ENCODE measurements around the gene TGM5. TPM values are rescaled to one million over a fixed set of nuclear protein-coding genes. Genes with fewer than 3 reads are reported as not detected.
"Not testable (repeated sequence)": the region's sequence is repeated elsewhere in the genome, so short reads cannot be mapped to it uniquely, and the experiment has no call there.

The TGM5 gene
- total and polyA plus RNA-seq, 7 experiments from 2014 or later = 0.27 TPM; not detected in 6

DNA sequence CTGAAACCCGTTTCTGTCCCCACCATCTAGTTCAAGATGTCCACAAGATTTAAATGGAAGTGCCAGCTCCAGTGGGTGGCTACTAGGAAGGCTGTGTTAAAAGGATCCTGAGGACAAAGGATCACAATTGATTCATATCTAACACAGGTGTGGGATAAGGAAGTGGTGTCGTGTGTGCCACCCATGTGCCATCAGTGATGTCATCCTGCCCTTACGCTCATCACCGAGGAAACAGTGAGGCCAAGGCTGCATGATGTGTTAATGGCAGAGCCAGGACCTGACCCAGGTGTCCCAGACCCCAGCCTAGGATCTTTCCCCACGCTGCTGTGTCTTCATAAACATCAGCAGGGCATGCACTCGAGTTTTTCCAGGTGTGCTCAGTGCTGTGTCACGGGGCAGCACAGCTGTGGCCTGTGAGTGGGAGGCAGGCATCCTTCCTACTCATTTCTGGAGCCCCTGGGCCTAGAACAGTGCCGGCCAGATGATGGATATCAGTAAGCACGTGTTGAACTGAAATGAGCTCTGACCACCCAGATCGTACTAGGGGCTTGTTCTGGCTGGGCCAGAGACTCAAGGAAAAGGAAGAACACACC is 10.6 kb upstream of the TGM5 start:
- H3K4me1 Mint-ChIP-seq = peaks cover 0 to 1% (median 0%) of the 10 kb centered on the region in 7 donors
- ATAC-seq = no peak
- no peak overlapping the region for H3K27ac Mint-ChIP-seq
- Histone ChIP-seq H3K27ac (ENCODE audit: low read depth, low read length) (no peak overlapping the region), H3K36me3 (ENCODE audit: control insufficient read depth in 2 of 3, insufficient read depth in 3 of 3, low read length in 3 of 3) (no peaks in the 10 kb centered on the region), H3K4me1 (ENCODE audit: control insufficient read depth in 2 of 2, insufficient read depth in 2 of 2, low read length in 2 of 2) (no peaks in the 10 kb centered on the region), H3K9me3 (ENCODE audit: control insufficient read depth in 2 of 3, low read length in 3 of 3) (no peaks in the 10 kb centered on the region), H3K4me3 (ENCODE audit: low read length) (no peak overlapping the region), H3K27me3 (ENCODE audit: control insufficient read depth in 2 of 2, insufficient read depth in 2 of 2, low read length in 2 of 2) (no peaks in the 10 kb centered on the region)
- DNase-seq = no peak
- H3K36me3 Mint-ChIP-seq = peaks cover 0 to 2% (median 0%) of the 10 kb centered on the region in 5 donors
- peaks cover 0 to 16% (median 3%) of the 10 kb centered on the region in 5 donors for H3K27me3 Mint-ChIP-seq
- POLR2A ChIA-PET = no interaction called here
- intact Hi-C loops (cut with micrococcal nuclease) = no loop called here
- no peak overlapping the region for H3K4me3 Mint-ChIP-seq
- CTCF ChIA-PET = interaction anchor here (1.2 kb wide), 1 partner anchor 8 kb away, joined by 5 read pairs; no protein-coding TSS in a partner anchor
- peaks cover 0 to 4% (median under 1%) of the 10 kb centered on the region in 11 donors for H3K9me3 Mint-ChIP-seq

DNA sequence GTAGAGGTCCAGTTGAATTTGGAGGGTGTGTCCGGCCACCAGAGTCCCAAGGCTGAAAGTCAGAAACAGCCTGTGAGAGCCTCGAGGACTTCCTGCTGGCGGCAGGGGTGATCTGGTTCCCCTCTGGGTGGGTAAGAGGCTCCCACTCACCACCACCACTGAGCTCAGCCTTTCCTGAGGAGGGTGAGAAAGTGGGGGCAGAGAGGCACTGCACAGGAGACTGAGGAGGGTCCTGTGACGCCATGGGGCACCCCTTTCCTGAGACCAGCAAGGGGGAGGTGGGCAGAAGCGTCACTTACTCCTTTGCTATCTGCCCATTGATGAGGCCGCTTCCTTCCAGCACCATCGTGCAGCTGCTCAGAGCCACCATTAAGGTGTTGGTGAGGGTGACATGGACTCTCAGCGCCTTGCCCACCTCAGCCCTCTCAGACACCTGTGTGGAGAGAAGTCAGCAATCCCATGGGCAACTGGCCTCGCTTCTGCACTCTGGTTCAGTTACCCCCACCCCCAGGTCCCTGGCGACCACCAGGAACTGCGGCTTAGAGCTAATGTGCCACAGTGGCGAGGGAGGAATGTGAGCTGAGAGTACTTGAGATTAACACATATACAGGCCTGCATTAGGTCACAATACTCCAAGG is 10.0 kb upstream of the TGM5 start:
- no peak overlapping the region for H3K4me3 ChIP-seq (ENCODE audit: low read length)
- ChIA-PET POLR2A (no interaction called here), CTCF (interaction anchor here (1.2 kb wide), 1 partner anchor 9 kb away, joined by 5 read pairs; no protein-coding TSS in a partner anchor)
- no peaks in the 10 kb centered on the region for H3K27me3 ChIP-seq (ENCODE audit: control insufficient read depth in 2 of 2, insufficient read depth in 2 of 2, low read length in 2 of 2)
- H3K27ac ChIP-seq (ENCODE audit: low read depth, low read length) = no peak overlapping the region
- DNase-seq (no peak), ATAC-seq (no peak)
- Mint-ChIP-seq H3K4me1 (peaks cover 0 to 1% (median 0%) of the 10 kb centered on the region in 7 donors), H3K4me3 (no peak overlapping the region), H3K36me3 (peaks cover 0 to 4% (median 3%) of the 10 kb centered on the region in 5 donors), H3K27me3 (peaks cover 0 to 16% (median 7%) of the 10 kb centered on the region in 5 donors), H3K9me3 (peaks cover 0 to 10% (median 7%) of the 10 kb centered on the region in 11 donors), H3K27ac (no peak overlapping the region)
- no peaks in the 10 kb centered on the region for H3K9me3 ChIP-seq (ENCODE audit: control insufficient read depth in 2 of 3, low read length in 3 of 3)
- no peaks in the 10 kb centered on the region for H3K4me1 ChIP-seq (ENCODE audit: control insufficient read depth in 2 of 2, insufficient read depth in 2 of 2, low read length in 2 of 2)
- intact Hi-C loops (cut with micrococcal nuclease) = no loop called here
- no peaks in the 10 kb centered on the region for H3K36me3 ChIP-seq (ENCODE audit: control insufficient read depth in 2 of 3, insufficient read depth in 3 of 3, low read length in 3 of 3)

DNA sequence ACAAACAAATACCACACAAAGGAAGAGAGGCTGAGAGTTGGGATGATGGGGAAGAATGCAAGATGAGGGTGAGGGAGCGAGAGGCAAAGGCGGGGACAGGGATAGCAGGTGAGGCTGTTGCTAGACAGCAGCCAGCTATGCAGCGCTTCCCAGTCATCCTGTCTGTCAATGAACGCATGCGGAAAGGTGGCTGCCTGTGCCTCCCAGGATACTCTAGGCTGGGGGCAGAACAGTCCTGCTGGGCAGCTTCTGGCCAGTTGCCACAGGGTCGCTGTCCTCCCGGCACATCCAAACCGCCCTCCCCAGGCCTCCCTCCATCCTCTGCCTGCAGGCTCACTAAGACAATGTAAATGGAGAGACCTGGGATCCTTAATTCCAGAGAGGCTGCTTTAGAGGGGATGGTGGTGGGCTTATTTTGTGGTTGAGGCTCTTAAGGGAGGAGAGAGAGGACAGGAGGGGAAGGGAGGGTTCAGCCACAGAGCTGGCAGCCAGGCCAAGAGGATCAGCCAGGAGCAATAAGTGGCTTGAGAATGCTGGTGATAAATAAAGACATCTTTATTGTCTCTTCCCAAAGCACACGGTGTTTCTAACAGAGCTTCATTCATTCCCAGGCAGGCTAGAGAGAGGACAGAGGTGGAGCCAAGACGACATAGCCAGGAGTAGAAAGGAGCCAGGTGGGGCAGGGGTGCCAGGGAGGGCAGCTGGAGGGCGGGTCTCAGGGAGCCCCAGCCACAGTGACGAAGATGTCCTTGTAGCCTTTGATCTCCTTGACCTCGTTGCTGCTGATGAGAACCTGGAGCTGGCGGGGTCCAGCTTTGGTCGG is 9.2 kb upstream of the TGM5 start:
- Mint-ChIP-seq H3K27ac (no peak overlapping the region), H3K36me3 (peaks cover 0 to 4% (median 3%) of the 10 kb centered on the region in 5 donors), H3K4me3 (no peak overlapping the region), H3K9me3 (peaks cover 0 to 11% (median 7%) of the 10 kb centered on the region in 11 donors), H3K27me3 (peaks cover 0 to 16% (median 7%) of the 10 kb centered on the region in 5 donors), H3K4me1 (peaks cover 0 to 1% (median 0%) of the 10 kb centered on the region in 7 donors)
- no peak for ATAC-seq
- no peaks in the 10 kb centered on the region for H3K9me3 ChIP-seq (ENCODE audit: control insufficient read depth in 2 of 3, low read length in 3 of 3)
- CTCF ChIA-PET = interaction anchor here (1.2 kb wide), 1 partner anchor 10 kb away, joined by 5 read pairs; no protein-coding TSS in a partner anchor
- POLR2A ChIA-PET = interaction anchor here (0.7 kb wide), 1 partner anchor 112 kb away, joined by 3 read pairs; no protein-coding TSS in a partner anchor
- no peak overlapping the region for H3K4me3 ChIP-seq (ENCODE audit: low read length)
- no peak overlapping the region for H3K27ac ChIP-seq (ENCODE audit: low read depth, low read length)
- intact Hi-C loops (cut with micrococcal nuclease) = no loop called here
- no peaks in the 10 kb centered on the region for H3K4me1 ChIP-seq (ENCODE audit: control insufficient read depth in 2 of 2, insufficient read depth in 2 of 2, low read length in 2 of 2)
- no peaks in the 10 kb centered on the region for H3K36me3 ChIP-seq (ENCODE audit: control insufficient read depth in 2 of 3, insufficient read depth in 3 of 3, low read length in 3 of 3)
- H3K27me3 ChIP-seq (ENCODE audit: control insufficient read depth in 2 of 2, insufficient read depth in 2 of 2, low read length in 2 of 2) = no peaks in the 10 kb centered on the region
- DNase-seq = no peak

DNA sequence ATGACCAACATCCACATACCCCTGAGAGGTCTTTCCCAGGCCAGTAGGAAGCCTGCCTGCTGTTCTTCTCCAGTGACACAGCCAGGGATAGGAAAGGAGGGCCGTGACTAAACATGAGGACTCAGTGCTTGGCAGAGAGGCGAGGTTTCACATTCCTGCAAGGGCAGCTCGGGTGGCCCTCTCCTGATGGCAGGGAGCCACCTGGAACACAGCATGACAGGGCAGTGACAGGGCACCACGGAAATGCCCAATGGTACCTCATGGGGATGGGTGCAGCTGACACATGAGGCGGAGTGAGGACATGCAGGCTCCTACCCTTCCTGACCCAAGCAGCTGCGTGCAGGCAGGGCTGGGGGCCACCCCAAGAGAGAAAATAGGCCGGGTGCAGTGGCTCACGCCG is 7.4 kb upstream of the TGM5 start:
- DNase-seq (no peak), ATAC-seq (no peak)
- Histone ChIP-seq H3K4me3 (ENCODE audit: low read length) (no peak overlapping the region), H3K27ac (ENCODE audit: low read depth, low read length) (no peak overlapping the region), H3K4me1 (ENCODE audit: control insufficient read depth in 2 of 2, insufficient read depth in 2 of 2, low read length in 2 of 2) (no peaks in the 10 kb centered on the region), H3K27me3 (ENCODE audit: control insufficient read depth in 2 of 2, insufficient read depth in 2 of 2, low read length in 2 of 2) (no peaks in the 10 kb centered on the region), H3K36me3 (ENCODE audit: control insufficient read depth in 2 of 3, insufficient read depth in 3 of 3, low read length in 3 of 3) (no peaks in the 10 kb centered on the region), H3K9me3 (ENCODE audit: control insufficient read depth in 2 of 3, low read length in 3 of 3) (no peaks in the 10 kb centered on the region)
- ChIA-PET POLR2A (no interaction called here), CTCF (no interaction called here)
- H3K4me3 Mint-ChIP-seq = no peak overlapping the region
- peaks cover 0 to 26% (median 7%) of the 10 kb centered on the region in 5 donors for H3K27me3 Mint-ChIP-seq
- H3K9me3 Mint-ChIP-seq = peaks cover 0 to 11% (median 7%) of the 10 kb centered on the region in 11 donors
- H3K27ac Mint-ChIP-seq = no peak overlapping the region
- peaks cover 0 to 7% (median 2%) of the 10 kb centered on the region in 7 donors for H3K4me1 Mint-ChIP-seq
- intact Hi-C loops (cut with micrococcal nuclease) = no loop called here
- H3K36me3 Mint-ChIP-seq = peaks cover 0 to 4% (median 3%) of the 10 kb centered on the region in 5 donors

DNA sequence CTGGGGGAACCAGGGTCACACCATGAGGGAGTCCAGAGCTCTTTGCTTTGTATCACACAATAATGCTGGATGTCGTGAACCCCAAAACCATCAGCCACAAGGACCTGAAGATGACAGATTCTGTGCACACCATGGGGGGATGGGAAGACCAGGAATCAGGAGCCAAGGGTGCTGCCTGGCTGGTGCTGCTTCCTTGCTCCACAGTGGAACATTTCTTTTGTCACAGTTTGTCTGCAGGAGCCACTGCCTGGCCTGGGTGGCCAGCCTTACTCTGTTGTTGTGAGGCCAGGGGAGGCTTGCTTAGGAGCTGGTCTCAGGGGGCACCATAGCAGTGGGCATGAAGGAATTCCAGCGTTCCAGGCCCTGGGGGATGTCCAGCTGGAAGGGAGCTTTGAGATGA is 6.5 kb upstream of the TGM5 start:
- intact Hi-C loops (cut with micrococcal nuclease) = no loop called here
- peaks cover 0 to 8% (median 5%) of the 10 kb centered on the region in 7 donors for H3K4me1 Mint-ChIP-seq
- no peak overlapping the region for H3K27ac Mint-ChIP-seq
- Histone ChIP-seq H3K4me3 (ENCODE audit: low read length) (no peak overlapping the region), H3K36me3 (ENCODE audit: control insufficient read depth in 2 of 3, insufficient read depth in 3 of 3, low read length in 3 of 3) (no peaks in the 10 kb centered on the region), H3K27me3 (ENCODE audit: control insufficient read depth in 2 of 2, insufficient read depth in 2 of 2, low read length in 2 of 2) (no peaks in the 10 kb centered on the region), H3K27ac (ENCODE audit: low read depth, low read length) (no peak overlapping the region), H3K9me3 (ENCODE audit: control insufficient read depth in 2 of 3, low read length in 3 of 3) (no peaks in the 10 kb centered on the region), H3K4me1 (ENCODE audit: control insufficient read depth in 2 of 2, insufficient read depth in 2 of 2, low read length in 2 of 2) (no peaks in the 10 kb centered on the region)
- no peak for DNase-seq
- H3K4me3 Mint-ChIP-seq = peak overlapping the region in 1 of 10 donors; percentile 27
- H3K9me3 Mint-ChIP-seq = peaks cover 0 to 11% (median 7%) of the 10 kb centered on the region in 11 donors
- CTCF ChIA-PET = interaction anchor here (0.6 kb wide), 2 partner anchors 12 to 54 kb away, joined by 3 to 6 read pairs; no protein-coding TSS in a partner anchor
- ATAC-seq = no peak
- H3K36me3 Mint-ChIP-seq = peaks cover 0 to 4% (median 3%) of the 10 kb centered on the region in 5 donors
- peaks cover 0 to 33% (median 13%) of the 10 kb centered on the region in 5 donors for H3K27me3 Mint-ChIP-seq
- POLR2A ChIA-PET = no interaction called here

DNA sequence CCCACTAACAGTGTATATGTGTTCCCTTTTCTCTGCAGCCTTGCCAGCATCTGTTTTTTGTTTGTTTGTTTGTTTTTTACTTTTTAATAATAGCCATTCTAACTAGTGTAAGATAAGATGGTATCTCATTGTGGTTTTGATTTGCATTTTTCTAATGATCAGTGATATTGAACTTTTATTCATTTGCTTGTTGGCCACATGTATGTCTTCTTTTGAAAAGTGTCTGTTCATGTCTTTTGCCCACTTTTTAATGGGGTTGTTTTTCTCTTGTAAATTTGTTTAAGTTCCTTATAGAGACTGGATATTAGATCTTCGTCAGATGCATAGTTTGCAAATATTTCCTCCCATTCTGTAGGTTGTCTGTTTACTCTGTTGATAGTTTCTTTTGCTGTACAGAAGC is 5.2 kb upstream of the TGM5 start:
- H3K36me3 Mint-ChIP-seq; POLR2A ChIA-PET; ATAC-seq; H3K27ac ChIP-seq (ENCODE audit: low read depth, low read length); H3K36me3 ChIP-seq (ENCODE audit: control insufficient read depth in 2 of 3, insufficient read depth in 3 of 3, low read length in 3 of 3); H3K4me1 ChIP-seq (ENCODE audit: control insufficient read depth in 2 of 2, insufficient read depth in 2 of 2, low read length in 2 of 2); H3K4me3 ChIP-seq (ENCODE audit: low read length); H3K27ac Mint-ChIP-seq; H3K9me3 ChIP-seq (ENCODE audit: control insufficient read depth in 2 of 3, low read length in 3 of 3); intact Hi-C loops (cut with micrococcal nuclease); CTCF ChIA-PET; H3K27me3 ChIP-seq (ENCODE audit: control insufficient read depth in 2 of 2, insufficient read depth in 2 of 2, low read length in 2 of 2); H3K4me1 Mint-ChIP-seq; H3K4me3 Mint-ChIP-seq; DNase-seq: not testable (repeated sequence)
- H3K27me3 Mint-ChIP-seq = peaks cover 0 to 35% (median 19%) of the 10 kb centered on the region in 5 donors
- H3K9me3 Mint-ChIP-seq = peaks cover 0 to 11% (median 7%) of the 10 kb centered on the region in 11 donors

Measured in naive thymus-derived CD4-positive, alpha-beta T cell (primary cell).